GM19240 (cell line): ENCODE measurements around the gene LRP1.

Source experiments
- DNase-seq: peaks from one replicate; pipeline ENCODE4 v3.0.0; 2011; ENCODE audit warnings: low spot score; ENCODE audit not compliant: insufficient read length

LRP1 gene

DNA sequence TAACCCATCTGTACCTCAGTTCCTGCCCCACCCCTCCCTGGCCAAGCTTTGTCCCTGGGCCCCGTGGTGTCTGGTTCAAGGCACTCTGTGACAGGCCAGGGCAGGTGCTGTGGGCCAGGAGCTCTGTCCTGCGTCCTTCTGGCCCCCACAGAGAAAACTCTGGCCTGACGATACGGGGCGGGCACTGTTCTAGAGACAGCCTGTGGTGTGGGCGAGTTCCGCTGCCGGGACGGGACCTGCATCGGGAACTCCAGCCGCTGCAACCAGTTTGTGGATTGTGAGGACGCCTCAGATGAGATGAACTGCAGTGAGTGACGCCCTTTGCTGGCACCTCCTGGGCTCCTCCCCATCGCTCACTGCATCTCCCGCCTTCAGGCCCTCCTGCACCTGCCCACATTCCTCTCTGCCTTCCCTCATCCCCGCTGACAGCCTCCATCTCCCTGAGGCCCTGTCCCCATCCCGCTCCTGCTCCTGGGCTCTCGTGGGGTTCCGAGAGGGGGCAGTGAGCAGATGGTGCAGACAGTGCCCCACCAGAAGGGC is 65.5 kb downstream of the LRP1 start:
- no peak for DNase-seq

DNA sequence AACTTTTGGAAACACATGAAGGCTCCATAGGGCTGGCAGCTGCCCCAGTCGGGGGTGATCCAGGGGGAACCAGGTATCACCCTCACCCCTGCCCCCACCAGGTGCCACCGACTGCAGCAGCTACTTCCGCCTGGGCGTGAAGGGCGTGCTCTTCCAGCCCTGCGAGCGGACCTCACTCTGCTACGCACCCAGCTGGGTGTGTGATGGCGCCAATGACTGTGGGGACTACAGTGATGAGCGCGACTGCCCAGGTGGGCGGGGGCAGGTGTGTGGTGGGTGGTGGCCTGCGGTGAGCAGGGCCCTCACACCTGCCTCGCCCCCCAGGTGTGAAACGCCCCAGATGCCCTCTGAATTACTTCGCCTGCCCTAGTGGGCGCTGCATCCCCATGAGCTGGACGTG is 66.0 kb downstream of the LRP1 start:
- no peak for DNase-seq

DNA sequence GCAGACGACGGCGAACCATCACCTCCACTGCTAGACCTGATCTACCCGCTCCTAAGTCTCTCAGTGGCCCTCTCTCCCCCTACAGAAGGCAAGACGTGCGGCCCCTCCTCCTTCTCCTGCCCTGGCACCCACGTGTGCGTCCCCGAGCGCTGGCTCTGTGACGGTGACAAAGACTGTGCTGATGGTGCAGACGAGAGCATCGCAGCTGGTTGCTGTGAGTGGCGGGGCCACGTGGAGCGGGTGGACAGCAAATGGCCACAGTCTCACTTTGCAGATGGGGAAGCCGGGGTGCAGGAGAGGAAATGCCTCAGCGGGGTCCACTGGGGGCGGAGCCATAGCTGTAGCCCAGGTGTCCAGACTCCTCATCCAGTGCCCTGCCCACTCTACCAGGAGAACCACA is 66.9 kb downstream of the LRP1 start:
- no peak for DNase-seq

DNA sequence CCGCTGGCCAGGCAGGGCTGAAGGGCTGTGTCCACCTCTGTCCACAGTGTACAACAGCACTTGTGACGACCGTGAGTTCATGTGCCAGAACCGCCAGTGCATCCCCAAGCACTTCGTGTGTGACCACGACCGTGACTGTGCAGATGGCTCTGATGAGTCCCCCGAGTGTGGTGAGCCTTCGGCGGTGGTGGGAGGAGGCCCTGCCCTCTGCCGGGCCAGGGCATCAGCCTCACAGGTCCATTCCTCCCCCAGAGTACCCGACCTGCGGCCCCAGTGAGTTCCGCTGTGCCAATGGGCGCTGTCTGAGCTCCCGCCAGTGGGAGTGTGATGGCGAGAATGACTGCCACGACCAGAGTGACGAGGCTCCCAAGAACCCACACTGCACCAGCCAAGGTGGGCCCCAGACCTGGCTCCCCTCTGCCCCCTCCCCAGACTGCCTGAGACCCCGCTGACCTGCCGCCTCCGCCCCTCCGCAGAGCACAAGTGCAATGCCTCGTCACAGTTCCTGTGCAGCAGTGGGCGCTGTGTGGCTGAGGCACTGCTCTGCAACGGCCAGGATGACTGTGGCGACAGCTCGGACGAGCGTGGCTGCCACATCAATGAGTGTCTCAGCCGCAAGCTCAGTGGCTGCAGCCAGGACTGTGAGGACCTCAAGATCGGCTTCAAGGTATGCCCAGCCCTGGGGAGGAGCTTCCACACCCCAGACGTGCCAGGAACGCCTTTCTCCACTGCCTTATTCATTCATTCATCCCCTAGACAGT is 67.5 kb downstream of the LRP1 start:
- DNase-seq, result no peak

DNA sequence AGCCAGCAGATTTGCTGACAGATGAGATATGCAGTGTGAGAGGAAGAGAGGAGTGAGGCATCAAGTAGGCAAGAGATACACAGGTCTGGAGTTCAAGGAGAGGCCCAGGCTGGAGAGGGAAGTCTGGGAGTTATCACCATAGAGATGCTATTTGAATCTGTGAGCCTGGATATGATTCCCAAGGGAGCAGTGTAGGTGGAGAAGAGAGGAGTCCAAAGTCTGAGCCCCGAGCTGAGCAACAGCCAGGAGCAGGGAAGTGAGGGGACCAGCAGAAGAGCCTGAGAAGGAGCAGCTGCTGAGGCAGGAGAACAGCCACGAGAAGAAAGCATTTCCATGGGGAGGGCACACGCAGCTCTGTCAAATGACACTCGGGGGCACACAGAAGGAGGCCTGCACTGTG is 68.2 kb downstream of the LRP1 start:
- DNase-seq, result no peak

DNA sequence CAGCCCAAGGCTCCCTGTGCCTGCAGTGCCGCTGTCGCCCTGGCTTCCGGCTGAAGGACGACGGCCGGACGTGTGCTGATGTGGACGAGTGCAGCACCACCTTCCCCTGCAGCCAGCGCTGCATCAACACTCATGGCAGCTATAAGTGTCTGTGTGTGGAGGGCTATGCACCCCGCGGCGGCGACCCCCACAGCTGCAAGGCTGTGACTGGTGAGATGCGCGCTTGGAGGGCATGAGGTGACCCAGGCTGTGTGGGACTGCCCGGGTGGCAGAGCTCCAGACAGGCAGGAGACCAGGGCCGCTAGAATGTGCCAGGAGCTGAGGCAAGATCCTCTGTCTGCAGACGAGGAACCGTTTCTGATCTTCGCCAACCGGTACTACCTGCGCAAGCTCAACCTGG is 68.7 kb downstream of the LRP1 start:
- no peak for DNase-seq

DNA sequence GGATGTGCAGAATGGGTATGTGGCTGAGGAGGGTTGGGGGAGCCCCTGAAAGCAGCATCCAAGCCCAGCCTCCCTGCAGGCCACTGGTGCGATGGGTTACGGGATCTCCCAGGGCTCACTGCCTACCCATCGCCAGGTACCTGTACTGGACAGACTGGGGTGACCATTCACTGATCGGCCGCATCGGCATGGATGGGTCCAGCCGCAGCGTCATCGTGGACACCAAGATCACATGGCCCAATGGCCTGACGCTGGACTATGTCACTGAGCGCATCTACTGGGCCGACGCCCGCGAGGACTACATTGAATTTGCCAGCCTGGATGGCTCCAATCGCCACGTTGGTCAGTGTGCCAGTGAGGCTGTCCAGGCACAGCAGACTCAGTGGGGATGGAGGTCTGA is 70.0 kb downstream of the LRP1 start:
- no peak for DNase-seq

DNA sequence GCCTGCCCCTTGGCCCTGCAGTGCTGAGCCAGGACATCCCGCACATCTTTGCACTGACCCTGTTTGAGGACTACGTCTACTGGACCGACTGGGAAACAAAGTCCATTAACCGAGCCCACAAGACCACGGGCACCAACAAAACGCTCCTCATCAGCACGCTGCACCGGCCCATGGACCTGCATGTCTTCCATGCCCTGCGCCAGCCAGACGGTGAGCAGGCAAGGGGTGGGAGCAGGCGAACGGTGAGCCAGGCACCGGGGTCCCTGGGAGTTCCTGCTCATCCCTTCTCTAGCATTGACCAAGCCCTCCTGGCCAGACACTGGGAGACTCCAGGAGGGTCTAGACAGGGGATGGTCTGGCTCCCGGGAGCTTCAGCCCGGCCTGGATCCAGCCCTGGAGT is 70.9 kb downstream of the LRP1 start:
- DNase-seq, result no peak

DNA sequence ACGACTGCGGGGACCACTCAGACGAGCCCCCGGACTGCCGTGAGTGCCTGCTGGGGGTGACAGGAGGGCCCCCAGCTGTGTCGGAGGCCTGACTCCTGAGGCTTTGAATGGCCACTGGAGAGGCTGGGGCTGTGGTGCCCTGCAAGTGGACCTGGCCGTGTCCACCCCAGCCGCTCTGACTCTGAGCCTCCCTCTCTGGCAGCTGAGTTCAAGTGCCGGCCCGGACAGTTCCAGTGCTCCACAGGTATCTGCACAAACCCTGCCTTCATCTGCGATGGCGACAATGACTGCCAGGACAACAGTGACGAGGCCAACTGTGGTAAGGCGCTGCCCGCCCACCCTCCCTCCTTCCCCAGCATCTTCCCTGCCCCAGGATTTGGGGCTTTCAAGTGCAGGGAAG is 72.2 kb downstream of the LRP1 start:
- DNase-seq, result no peak

DNA sequence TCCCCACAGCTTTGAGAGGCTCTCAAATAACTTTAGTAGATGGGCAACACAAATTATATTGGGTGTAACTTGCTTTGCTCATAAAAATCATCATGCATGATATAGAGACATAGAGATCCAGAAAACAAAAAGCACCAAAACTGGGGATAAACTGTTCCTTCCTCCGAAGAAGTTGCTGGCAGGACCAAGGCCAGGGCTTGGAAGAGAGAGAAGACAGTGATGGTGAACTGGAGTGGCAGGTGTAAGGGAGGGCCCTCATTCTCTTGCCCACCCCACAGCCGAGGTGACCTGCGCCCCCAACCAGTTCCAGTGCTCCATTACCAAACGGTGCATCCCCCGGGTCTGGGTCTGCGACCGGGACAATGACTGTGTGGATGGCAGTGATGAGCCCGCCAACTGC is 72.9 kb downstream of the LRP1 start:
- DNase-seq, result no peak

DNA sequence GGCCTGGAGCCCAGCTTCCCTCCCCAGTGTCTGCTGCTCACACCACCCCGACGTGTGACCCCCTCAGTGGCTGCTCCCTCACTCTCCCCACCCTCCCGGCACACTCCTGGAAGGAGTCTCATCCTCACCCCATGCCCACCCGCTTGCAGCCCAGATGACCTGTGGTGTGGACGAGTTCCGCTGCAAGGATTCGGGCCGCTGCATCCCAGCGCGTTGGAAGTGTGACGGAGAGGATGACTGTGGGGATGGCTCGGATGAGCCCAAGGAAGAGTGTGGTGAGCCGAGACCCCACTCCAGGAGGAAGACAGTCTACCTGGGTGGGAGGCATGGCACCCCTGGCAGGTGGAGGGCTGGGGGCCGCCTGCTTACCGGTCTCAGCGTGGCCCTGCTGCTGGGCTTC is 73.3 kb downstream of the LRP1 start:
- DNase-seq, result no peak

DNA sequence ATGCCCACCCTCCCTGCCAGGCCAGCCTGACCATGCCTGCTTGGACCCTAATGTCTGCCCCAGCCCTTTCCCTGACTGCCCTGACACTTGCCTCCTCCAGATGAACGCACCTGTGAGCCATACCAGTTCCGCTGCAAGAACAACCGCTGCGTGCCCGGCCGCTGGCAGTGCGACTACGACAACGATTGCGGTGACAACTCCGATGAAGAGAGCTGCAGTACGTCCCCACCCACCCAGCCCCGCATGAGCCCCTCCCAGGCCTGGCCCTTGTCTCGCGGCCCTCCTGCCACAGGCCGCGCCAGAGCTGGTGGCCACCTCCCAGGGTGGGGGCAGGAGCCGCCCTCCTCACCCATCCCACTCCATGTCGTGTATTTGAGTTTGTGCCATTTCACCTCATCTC is 74.0 kb downstream of the LRP1 start:
- DNase-seq, result no peak

DNA sequence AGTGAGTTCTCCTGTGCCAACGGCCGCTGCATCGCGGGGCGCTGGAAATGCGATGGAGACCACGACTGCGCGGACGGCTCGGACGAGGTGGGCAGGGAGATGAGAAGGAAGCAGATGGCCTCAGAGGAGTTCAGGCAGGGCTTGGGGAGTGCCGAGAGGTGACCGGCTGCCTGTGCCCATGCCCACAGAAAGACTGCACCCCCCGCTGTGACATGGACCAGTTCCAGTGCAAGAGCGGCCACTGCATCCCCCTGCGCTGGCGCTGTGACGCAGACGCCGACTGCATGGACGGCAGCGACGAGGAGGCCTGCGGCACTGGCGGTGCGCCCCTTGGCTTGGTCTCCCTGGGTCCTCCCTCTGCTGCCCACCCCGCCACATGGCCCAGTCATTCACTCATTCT is 74.9 kb downstream of the LRP1 start:
- DNase-seq, result no peak

DNA sequence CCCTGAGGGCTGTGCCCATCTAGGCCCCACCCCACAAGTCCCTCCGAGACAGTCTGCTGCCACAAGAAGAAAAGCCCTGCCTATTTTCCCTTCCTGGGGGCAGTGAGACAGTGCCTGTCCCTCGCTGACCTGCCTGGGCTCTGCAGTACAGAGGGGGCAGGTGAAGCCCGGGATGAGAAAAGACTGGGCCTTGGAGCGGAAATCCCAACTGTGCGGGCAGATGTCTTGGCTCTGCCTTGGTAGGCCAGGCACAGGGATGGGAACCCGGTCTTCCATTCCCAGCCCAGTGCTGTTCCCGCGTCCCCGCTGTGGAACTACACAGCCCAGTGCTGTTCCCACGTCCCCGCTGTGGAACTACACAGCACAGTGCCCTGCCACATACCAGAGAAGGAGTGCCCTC is 75.5 kb downstream of the LRP1 start:
- DNase-seq, result no peak

DNA sequence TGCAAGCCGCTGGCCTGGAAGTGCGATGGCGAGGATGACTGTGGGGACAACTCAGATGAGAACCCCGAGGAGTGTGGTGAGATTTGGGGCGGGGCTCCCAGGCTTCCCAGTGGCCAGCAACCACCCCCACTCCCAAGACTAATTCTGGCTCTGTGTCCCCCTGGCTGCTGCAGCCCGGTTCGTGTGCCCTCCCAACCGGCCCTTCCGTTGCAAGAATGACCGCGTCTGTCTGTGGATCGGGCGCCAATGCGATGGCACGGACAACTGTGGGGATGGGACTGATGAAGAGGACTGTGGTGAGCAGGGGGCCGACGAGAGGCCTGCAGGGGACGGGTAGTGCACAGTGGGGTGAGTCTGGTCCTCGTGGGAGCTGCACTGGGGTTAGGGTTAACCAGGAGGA is 76.2 kb downstream of the LRP1 start:
- no peak for DNase-seq

DNA sequence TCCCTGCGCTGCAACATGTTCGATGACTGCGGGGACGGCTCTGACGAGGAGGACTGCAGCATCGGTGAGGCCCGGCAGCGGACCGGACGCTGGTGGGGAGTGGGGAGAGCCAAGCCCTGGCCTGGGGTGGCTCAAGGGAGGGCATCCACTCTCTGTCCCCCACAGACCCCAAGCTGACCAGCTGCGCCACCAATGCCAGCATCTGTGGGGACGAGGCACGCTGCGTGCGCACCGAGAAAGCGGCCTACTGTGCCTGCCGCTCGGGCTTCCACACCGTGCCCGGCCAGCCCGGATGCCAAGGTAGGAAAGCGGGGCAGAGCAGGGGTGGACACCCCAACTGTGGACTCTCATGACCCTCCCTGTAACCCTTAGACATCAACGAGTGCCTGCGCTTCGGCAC is 76.9 kb downstream of the LRP1 start:
- no peak for DNase-seq

DNA sequence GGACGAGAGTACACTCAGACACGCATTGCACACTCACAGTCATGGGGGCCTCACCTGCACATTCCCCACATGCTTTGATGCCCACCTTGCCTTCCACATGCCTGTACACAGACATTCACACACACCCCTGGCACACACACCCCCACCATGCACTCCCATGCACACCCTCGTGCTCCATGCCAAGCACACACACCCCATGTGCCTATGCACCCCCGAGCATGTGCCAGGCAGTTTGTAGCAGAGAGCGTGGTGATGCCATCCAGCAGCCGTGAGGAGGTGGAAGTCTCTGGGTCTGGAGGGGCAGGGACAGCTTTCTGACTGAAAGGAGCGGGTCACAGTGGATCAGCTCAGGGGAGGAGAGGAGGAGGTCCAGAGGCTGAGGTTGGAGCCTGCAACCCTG is 77.6 kb downstream of the LRP1 start:
- DNase-seq, result no peak

DNA sequence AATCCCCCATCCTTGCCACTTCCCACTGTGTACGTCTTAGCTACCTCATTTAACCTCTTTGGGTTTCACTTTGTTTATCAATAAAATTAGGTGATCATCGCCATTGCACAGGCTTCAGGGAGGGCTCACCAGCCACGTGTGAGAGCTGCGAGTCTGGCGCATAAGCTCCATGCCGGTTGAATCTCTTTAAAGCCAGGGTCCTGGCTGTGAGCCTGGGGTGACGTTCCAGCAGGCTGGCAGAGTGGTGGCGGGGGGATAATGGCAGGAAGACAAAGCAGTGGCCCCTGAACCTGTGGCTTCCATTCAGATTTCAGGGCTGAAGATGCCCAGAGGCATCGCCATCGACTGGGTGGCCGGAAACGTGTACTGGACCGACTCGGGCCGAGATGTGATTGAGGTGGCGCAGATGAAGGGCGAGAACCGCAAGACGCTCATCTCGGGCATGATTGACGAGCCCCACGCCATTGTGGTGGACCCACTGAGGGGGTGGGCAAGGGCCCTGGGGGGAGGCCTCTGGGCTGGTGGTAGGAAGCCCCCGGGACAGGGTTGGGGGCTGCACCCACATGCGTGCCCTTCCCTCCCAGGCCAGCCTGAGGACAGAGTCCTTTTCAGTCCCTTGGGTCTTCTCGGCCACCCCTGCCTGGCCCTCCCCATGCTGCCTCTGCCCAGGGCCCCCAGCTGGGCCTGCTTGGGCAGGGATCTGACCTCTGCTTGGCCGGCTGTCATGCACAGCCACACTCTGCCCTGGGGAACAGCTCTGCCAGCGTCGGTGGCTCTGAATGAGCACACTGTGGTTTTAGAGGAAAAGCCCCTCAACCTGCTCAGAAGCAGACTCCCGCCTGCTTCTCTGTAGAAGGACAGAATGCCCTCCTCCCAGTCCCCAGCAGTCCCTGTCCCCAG is 79.7 kb downstream of the LRP1 start:
- no peak for DNase-seq

DNA sequence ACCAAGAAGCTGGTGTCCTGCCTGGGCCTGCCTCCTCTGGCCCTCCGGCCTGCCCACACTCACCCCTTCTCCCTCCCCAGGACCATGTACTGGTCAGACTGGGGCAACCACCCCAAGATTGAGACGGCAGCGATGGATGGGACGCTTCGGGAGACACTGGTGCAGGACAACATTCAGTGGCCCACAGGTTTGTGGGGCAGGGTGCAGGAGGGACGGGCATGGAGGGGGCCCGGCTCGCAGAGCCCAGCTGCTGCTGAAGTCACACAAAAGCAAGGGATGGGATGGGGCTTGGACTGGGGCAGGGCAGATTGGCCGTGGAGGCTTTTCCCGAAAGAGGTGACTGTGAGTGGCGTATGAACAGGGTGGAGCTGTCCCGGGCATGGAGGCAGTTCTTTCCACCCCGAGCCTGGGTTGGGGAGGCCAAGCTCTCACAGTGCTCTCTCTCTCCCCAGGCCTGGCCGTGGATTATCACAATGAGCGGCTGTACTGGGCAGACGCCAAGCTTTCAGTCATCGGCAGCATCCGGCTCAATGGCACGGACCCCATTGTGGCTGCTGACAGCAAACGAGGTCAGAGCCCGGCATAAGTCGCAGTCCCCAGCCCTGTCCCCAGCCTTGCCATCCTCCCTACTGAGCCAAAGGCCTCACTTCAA is 80.5 kb downstream of the LRP1 start:
- no peak for DNase-seq

DNA sequence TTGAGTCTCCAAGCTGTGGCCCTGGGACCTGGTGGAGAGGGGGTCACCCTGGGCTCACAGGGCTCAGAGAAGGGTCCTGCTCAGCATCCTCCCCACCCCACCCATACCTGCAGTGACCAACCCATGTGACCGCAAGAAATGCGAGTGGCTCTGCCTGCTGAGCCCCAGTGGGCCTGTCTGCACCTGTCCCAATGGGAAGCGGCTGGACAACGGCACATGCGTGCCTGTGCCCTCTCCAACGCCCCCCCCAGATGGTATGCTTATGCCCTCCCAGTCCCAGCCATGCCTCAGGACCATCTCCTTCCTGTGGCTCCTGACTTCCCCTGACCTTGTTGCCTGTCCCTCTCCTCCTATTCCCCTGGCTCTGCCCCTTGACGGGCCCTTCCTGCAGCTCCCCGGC is 81.6 kb downstream of the LRP1 start:
- DNase-seq, result no peak

DNA sequence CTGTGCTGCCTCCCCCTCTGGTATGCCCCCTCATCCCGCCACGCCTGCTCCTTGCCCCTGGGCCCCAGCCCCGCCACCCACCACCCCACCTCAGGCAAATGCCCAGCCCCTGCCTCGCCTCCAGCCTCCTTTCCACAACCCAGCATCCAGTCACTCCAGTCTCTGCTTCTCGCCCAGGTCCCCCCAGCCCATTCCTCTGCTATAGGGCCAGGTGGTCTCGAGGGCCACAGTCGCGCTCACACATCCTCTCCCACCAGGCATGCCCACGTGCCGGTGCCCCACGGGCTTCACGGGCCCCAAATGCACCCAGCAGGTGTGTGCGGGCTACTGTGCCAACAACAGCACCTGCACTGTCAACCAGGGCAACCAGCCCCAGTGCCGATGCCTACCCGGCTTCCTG is 82.2 kb downstream of the LRP1 start:
- DNase-seq, result no peak
